Measurements from ENCODE around the gene LIPC. TPM values are rescaled to one million over a fixed set of nuclear protein-coding genes. Genes with fewer than 3 reads are reported as not detected.

LIPC gene
- total and polyA plus RNA-seq, 2 of the 4 experiments (the other 2 are of a cell fraction): 0.07 TPM; not detected in 1

DNA sequence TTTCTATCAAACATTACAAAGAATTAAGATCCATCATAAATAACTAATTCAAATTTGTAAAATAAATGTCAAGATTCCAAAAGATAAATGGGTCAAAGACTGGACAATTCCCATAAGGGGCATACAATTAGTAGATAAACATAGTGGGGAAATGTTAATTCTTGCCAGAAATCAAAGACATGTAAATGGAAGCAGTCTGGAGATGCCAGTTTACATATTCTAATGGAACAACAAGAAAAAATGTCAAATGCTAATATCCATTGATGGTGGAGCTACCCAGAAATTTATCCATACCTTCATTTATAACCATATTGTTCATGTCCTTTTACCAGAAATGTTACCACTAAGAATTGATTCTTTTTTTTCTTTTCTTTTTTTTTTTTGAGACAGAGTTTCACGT is 13.7 kb upstream of the LIPC start:
- in situ Hi-C loops (cut with MboI; ENCODE audit: low sequenced_read_pairs) (no loop called here), dilution Hi-C loops (cut with HindIII; ENCODE audit: low sequenced_read_pairs, unreplicated experiment) (no loop called here), intact Hi-C loops (cut with micrococcal nuclease) (no loop called here)
- no peak overlapping the region for H3K4me3 ChIP-seq (ENCODE audit: insufficient read depth, low read depth, low read length)
- H2AK5ac ChIP-seq (ENCODE audit: low read depth, low read length): no peak overlapping the region
- ChIA-PET POLR2A (ENCODE audit: unreplicated experiment) (no interaction called here), CTCF (interaction anchor here (0.8 kb wide), 1 partner anchor 46 kb away, joined by 4 read pairs; no protein-coding TSS in a partner anchor)
- H4K5ac ChIP-seq (ENCODE audit: low read depth, low read length): no peak overlapping the region
- no peak for TF ChIP-seq SMC3 (IDR thresholded peaks at IDR 0.05; ENCODE audit: low read depth, low read length)
- no peak for TF ChIP-seq MAZ (IDR thresholded peaks at IDR 0.05; ENCODE audit: borderline replicate concordance, low read depth, low read length)
- no peak for TF ChIP-seq CTCF (conservative IDR thresholded peaks at IDR 0.05; ENCODE audit: low read depth, low read length)
- no peak for TF ChIP-seq ELK1 (IDR thresholded peaks at IDR 0.05; ENCODE audit: borderline replicate concordance, low read depth, low read length)
- TF ChIP-seq, protein P1, sequence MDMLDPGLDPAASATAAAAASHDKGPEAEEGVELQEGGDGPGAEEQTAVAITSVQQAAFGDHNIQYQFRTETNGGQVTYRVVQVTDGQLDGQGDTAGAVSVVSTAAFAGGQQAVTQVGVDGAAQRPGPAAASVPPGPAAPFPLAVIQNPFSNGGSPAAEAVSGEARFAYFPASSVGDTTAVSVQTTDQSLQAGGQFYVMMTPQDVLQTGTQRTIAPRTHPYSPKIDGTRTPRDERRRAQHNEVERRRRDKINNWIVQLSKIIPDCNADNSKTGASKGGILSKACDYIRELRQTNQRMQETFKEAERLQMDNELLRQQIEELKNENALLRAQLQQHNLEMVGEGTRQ (IDR thresholded peaks at IDR 0.05; ENCODE audit: low read depth, low read length): no peak
- no peak for TF ChIP-seq POLR2A (IDR thresholded peaks at IDR 0.05; ENCODE audit: low read depth, low read length)
- TF ChIP-seq RCOR1 (IDR thresholded peaks at IDR 0.05; ENCODE audit: insufficient replicate concordance, low read length): no peak
- no peak for TF ChIP-seq MAFK (IDR thresholded peaks at IDR 0.05; ENCODE audit: low read depth, low read length)
- TF ChIP-seq MXI1 (IDR thresholded peaks at IDR 0.05; ENCODE audit: borderline replicate concordance, low read depth, low read length): no peak
- no peak for TF ChIP-seq RAD21 (IDR thresholded peaks at IDR 0.05; ENCODE audit: low read length)
- TF ChIP-seq NFE2L2 (IDR thresholded peaks at IDR 0.05; ENCODE audit: low read depth, low read length): no peak
- no peak for TF ChIP-seq CEBPB (IDR thresholded peaks at IDR 0.05; ENCODE audit: low read depth, low read length)
- no peak for TF ChIP-seq CHD1 (IDR thresholded peaks at IDR 0.05; ENCODE audit: low read depth, low read length)
- no peak for TF ChIP-seq FOS (IDR thresholded peaks at IDR 0.05; ENCODE audit: low read depth, low read length)
- no peak for TF ChIP-seq RFX5 (IDR thresholded peaks at IDR 0.05; ENCODE audit: low read depth, low read length)
- no peak for TF ChIP-seq BHLHE40 (IDR thresholded peaks at IDR 0.05; ENCODE audit: low read depth, low read length)
- no peak overlapping the region for H2AK9ac ChIP-seq (replicated peaks; ENCODE audit: low read depth, low read length, poor library complexity)
- no peak overlapping the region for H4K91ac ChIP-seq (ENCODE audit: insufficient read depth, low read depth, low read length)
- no TSS peak for BruUV-seq (replicated peaks)
- no peak overlapping the region for H3K56ac ChIP-seq (ENCODE audit: extremely low read depth, insufficient read depth, low read length)
- no peak overlapping the region for H3K4ac ChIP-seq (ENCODE audit: low read depth, low read length)
- no peaks in the 10 kb centered on the region for H3K36me3 ChIP-seq (ENCODE audit: control insufficient read depth, insufficient read depth, low read length)
- H3K23ac ChIP-seq (ENCODE audit: low read depth, low read length): no peak overlapping the region
- no peak for ATAC-seq (ENCODE audit: low read depth)
- 0 out of 2 replicates have a peak, but pooled peaks cover 5% of the 10 kb centered on the region for H3K9me1 ChIP-seq (ENCODE audit: insufficient read depth, low read length)
- no peak for DNase-seq
- no peaks in the 10 kb centered on the region for H3K4me1 ChIP-seq (ENCODE audit: control insufficient read depth, insufficient read depth, low read length)
- no peak overlapping the region for H3K9ac ChIP-seq (ENCODE audit: low read depth, low read length)
- no peak overlapping the region for H2BK5ac ChIP-seq (ENCODE audit: low read depth, low read length, poor library complexity, severe bottlenecking)
- H3K9me3 ChIP-seq (ENCODE audit: control insufficient read depth, insufficient read depth, low read length): no peaks in the 10 kb centered on the region
- WGBS, 2 experiments (ENCODE audit: extremely low coverage in 2 of 2, insufficient read length in 1 of 2): 100% methylated on average over 1 of the region's 1 CpG; no CpG with 5 or more reads in 1 of the 2 experiments
- no peaks in the 10 kb centered on the region for H4K20me1 ChIP-seq (ENCODE audit: insufficient read depth, low read length)
- no peak overlapping the region for H3K18ac ChIP-seq (ENCODE audit: low read depth, low read length)
- no peak overlapping the region for H3K27ac ChIP-seq (ENCODE audit: insufficient read depth, low read length)
- no peak overlapping the region for H3K4me2 ChIP-seq (ENCODE audit: low read depth, low read length)
- H3K27me3 ChIP-seq (ENCODE audit: control insufficient read depth, insufficient read depth, low read length): no peaks in the 10 kb centered on the region
- no peak overlapping the region for H2BK15ac ChIP-seq (ENCODE audit: low read depth, low read length)
- no peak overlapping the region for H2BK20ac ChIP-seq (ENCODE audit: low read depth, low read length)
- no peaks in the 10 kb centered on the region for H3K79me1 ChIP-seq (ENCODE audit: low read depth in 1 of 2, low read length in 2 of 2)
- H4K8ac ChIP-seq (ENCODE audit: low read depth in 2 of 2, low read length in 2 of 2): no peak overlapping the region
- H2AFZ ChIP-seq (replicated peaks; ENCODE audit: low read length, poor library complexity): no peak overlapping the region
- no peak overlapping the region for H3K14ac ChIP-seq (replicated peaks; ENCODE audit: low read depth, low read length)
- no peak overlapping the region for H2BK120ac ChIP-seq (ENCODE audit: low read depth, low read length)

All from IMR-90 (cell line).